Keratinocyte (primary cell): ENCODE measurements around the gene PGS1. TPM values are rescaled to one million over a fixed set of nuclear protein-coding genes. Genes with fewer than 3 reads are reported as not detected.

Experiments
- DNase-seq: peaks from one replicate; pipeline ENCODE4 v3.0.0-alpha.2; 2011; ENCODE audit warnings: low read depth, missing footprints, low spot score
- FAIRE-seq: peaks from 2 replicates; lab custom pipeline; 2011; peaks lifted over from hg19 to GRCh38; lab: Jason Lieb, UNC
- H2AFZ ChIP-seq: 2 replicates; pipeline ENCODE4 v1.6.0; 2012; ENCODE audit warnings: low read length, control low read depth, inconsistent platforms; ENCODE audit not compliant: control insufficient read depth
- H3K27ac ChIP-seq: 2 replicates; pipeline ENCODE4 v1.5.1; 2011; ENCODE audit warnings: low read length; ENCODE audit not compliant: control insufficient read depth, insufficient read depth
- H3K27me3 ChIP-seq: 3 replicates; pipeline ENCODE4 v1.6.0; 2011; ENCODE audit warnings: low read length; ENCODE audit not compliant: control insufficient read depth, insufficient read depth; ENCODE audit errors: extremely low read depth
- H3K36me3 ChIP-seq, 2 experiments: 2 replicates in 1 of 2; 3 replicates in 1 of 2; pipeline ENCODE4 v1.5.1; 2011; ENCODE audit warnings: low read length in 2 of 2, mild to moderate bottlenecking in 1 of 2; ENCODE audit not compliant: control insufficient read depth in 2 of 2, insufficient read depth in 2 of 2; ENCODE audit errors: extremely low read depth in 1 of 2
- H3K4me1 ChIP-seq: 3 replicates; pipeline ENCODE4 v1.5.1; 2011; ENCODE audit warnings: low read length; ENCODE audit not compliant: control insufficient read depth, insufficient read depth; ENCODE audit errors: extremely low read depth
- H3K4me2 ChIP-seq: 3 replicates; pipeline ENCODE4 v1.6.0; 2011; ENCODE audit warnings: low read depth, low read length; ENCODE audit not compliant: control insufficient read depth, insufficient read depth; ENCODE audit errors: extremely low read depth
- H3K4me3 ChIP-seq, 3 experiments: fragments of 200-600 bp in 1 of 3; sonication (generic) in 1 of 3; 2 replicates in 2 of 3; 3 replicates in 1 of 3; pipeline ENCODE4 v1.5.1; 2011 to 2016; ENCODE audit warnings: low read length in 3 of 3, mild to moderate bottlenecking in 3 of 3, control low read depth in 2 of 3, inconsistent platforms in 1 of 3, low read depth in 1 of 3, mixed read lengths in 1 of 3, mixed run types in 1 of 3, moderate library complexity in 1 of 3; ENCODE audit not compliant: control insufficient read depth in 2 of 3, insufficient read depth in 2 of 3; ENCODE audit errors: extremely low read depth in 1 of 3
- H3K79me2 ChIP-seq: 2 replicates; pipeline ENCODE4 v1.6.0; 2012; ENCODE audit warnings: low read length; ENCODE audit not compliant: control insufficient read depth, insufficient read depth
- H3K9ac ChIP-seq: 3 replicates; pipeline ENCODE4 v1.6.0; 2011; ENCODE audit warnings: low read length; ENCODE audit not compliant: control insufficient read depth, insufficient read depth; ENCODE audit errors: extremely low read depth
- H3K9me1 ChIP-seq: 3 replicates; pipeline ENCODE4 v1.6.0; 2011; ENCODE audit warnings: low read length; ENCODE audit not compliant: control insufficient read depth, insufficient read depth; ENCODE audit errors: extremely low read depth
- H3K9me3 ChIP-seq: 2 replicates; pipeline ENCODE4 v1.5.1; 2012; ENCODE audit warnings: low read depth, low read length; ENCODE audit not compliant: control insufficient read depth
- H4K20me1 ChIP-seq: 3 replicates; pipeline ENCODE4 v1.6.0; 2011; ENCODE audit warnings: low read length; ENCODE audit not compliant: control insufficient read depth, insufficient read depth; ENCODE audit errors: extremely low read depth
- CTCF ChIP-seq, 3 experiments: IDR thresholded peaks in 1 of 3; conservative IDR thresholded peaks in 1 of 3; optimal IDR thresholded peaks in 1 of 3; 2 replicates in 2 of 3; 3 replicates in 1 of 3; pipeline versions ENCODE3 to v1.5.1; 2011; ENCODE audit warnings: low read length in 3 of 3, mild to moderate bottlenecking in 3 of 3, moderate library complexity in 2 of 3, control low read depth in 1 of 3, inconsistent platforms in 1 of 3; ENCODE audit not compliant: insufficient read depth in 2 of 3; ENCODE audit errors: extremely low read depth in 1 of 3
- EZH2 ChIP-seq: IDR thresholded peaks from one replicate; pipeline ENCODE4 v1.6.1; 2012; ENCODE audit warnings: inconsistent platforms, mild to moderate bottlenecking, low read length, moderate library complexity
- dilution Hi-C: fragments of 300-500 bp; cut with MboI; formaldehyde crosslinking; loops from one replicate; pipeline ENCODE4 v1.7.0; 2020; ENCODE audit warnings: low sequenced_read_pairs; ENCODE audit not compliant: extremely low pct_ligation_motif_present
- polyA plus RNA-seq, 5 experiments: library from polyadenylated mRNA; depleted of rRNA in 3 of 5; stranded (reverse) in 3 of 5; stranded (forward) in 1 of 5; unstranded in 1 of 5; fragments of >200 nt; gene quantifications; 1 replicate in 1 of 5; 2 replicates in 3 of 5; 3 replicates in 1 of 5; pipeline versions ENCODE4 v1.2.1 to v1.2.3, GENCODE V29; 2011 to 2012; ENCODE audit warnings: missing spikeins in 2 of 5, low read depth in 1 of 5, low replicate concordance in 1 of 5

The PGS1 gene
- polyA plus RNA-seq, 1 donor (not counting 4 experiments of a cell fraction or from before 2014, with no cell fraction given), result 19.6 TPM

- Histone ChIP-seq H3K36me3 (no peaks in the 10 kb centered on the region), H3K79me2 (no peaks in the 10 kb centered on the region), H3K27me3 (no peaks in the 10 kb centered on the region), H3K4me3 (no peak overlapping the region), H4K20me1 (no peaks in the 10 kb centered on the region), H3K9ac (no peak overlapping the region), H3K27ac (no peak overlapping the region), H2AFZ (no peak overlapping the region), H3K4me2 (no peak overlapping the region), H3K4me1 (peaks cover 67% of the 10 kb centered on the region), H3K9me1 (no peaks in the 10 kb centered on the region), H3K9me3 (no peaks in the 10 kb centered on the region)
- DNase-seq, result no peak
- FAIRE-seq, result no peak
- no peak for TF ChIP-seq CTCF (optimal IDR thresholded peaks at IDR 0.05 in 1 of 3, IDR thresholded peaks at IDR 0.05 in 1 of 3, conservative IDR thresholded peaks at IDR 0.05 in 1 of 3; ENCODE audit: extremely low read depth in 1 of 3, insufficient read depth in 2 of 3, low read length in 3 of 3)
- dilution Hi-C loops, result no loop called here
Measured at GRCh38 chr17:78344666-78345065, 33.8 kb upstream of the PGS1 start.

- H3K9me3 ChIP-seq, result no peaks in the 10 kb centered on the region
- H3K79me2 ChIP-seq, result no peaks in the 10 kb centered on the region
- dilution Hi-C loops, result no loop called here
- no peak for DNase-seq
- H3K4me1 ChIP-seq, result peaks cover 62% of the 10 kb centered on the region
- no peaks in the 10 kb centered on the region for H4K20me1 ChIP-seq
- H3K27ac ChIP-seq, result no peak overlapping the region
- H3K4me2 ChIP-seq, result no peak overlapping the region
- no peaks in the 10 kb centered on the region for H3K27me3 ChIP-seq
- no peaks in the 10 kb centered on the region for H3K9me1 ChIP-seq
- no peak for FAIRE-seq
- H3K36me3 ChIP-seq, result no peaks in the 10 kb centered on the region
- no peak overlapping the region for H3K9ac ChIP-seq
- no peak overlapping the region for H3K4me3 ChIP-seq
- no peak overlapping the region for H2AFZ ChIP-seq
- TF ChIP-seq CTCF (optimal IDR thresholded peaks at IDR 0.05 in 1 of 3, IDR thresholded peaks at IDR 0.05 in 1 of 3, conservative IDR thresholded peaks at IDR 0.05 in 1 of 3; ENCODE audit: extremely low read depth in 1 of 3, insufficient read depth in 2 of 3, low read length in 3 of 3) (no peak), EZH2 (no peak)
Measured at GRCh38 chr17:78345172-78345571, 33.3 kb upstream of the PGS1 start.
